HG02840 (cell line): Measurements from ENCODE around the gene CTNNA2.
"Not testable (repeated sequence)": the region's sequence is repeated elsewhere in the genome, so short reads cannot be mapped to it uniquely, and the experiment has no call there.

Source experiments
- ATAC-seq: cut with Tn5 transposase; IDR thresholded peaks from one replicate; pipeline ENCODE4 v1.9.1; 2021; ENCODE audit warnings: mild to moderate bottlenecking, moderate library complexity, moderate number of reproducible peaks; ENCODE audit not compliant: unreplicated experiment, low FRiP score

The CTNNA2 gene

DNA sequence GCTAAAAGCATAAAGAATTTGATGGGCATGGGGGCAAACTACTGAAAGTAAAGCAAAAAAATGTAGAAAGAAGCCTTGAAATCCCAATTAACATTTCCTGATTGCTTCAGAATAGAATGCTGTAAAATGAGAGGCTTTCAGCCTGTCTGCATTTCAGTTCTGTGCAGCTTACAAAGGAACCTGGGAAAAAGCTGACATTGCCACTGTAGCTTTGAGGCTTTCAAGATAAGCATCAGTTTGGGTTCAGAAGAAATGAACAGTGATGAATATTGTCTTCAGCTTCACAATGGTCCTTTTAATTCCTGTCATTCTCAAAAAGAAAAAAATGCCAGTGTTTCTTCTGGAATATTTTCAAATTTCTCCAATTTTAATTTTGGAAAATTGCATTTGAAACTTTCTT, 549.0 kb downstream of the CTNNA2 start:
- no peak for ATAC-seq

GRCh38 chr2:80062298-80062697, 549.4 kb downstream of the CTNNA2 start:
- no peak for ATAC-seq

DNA sequence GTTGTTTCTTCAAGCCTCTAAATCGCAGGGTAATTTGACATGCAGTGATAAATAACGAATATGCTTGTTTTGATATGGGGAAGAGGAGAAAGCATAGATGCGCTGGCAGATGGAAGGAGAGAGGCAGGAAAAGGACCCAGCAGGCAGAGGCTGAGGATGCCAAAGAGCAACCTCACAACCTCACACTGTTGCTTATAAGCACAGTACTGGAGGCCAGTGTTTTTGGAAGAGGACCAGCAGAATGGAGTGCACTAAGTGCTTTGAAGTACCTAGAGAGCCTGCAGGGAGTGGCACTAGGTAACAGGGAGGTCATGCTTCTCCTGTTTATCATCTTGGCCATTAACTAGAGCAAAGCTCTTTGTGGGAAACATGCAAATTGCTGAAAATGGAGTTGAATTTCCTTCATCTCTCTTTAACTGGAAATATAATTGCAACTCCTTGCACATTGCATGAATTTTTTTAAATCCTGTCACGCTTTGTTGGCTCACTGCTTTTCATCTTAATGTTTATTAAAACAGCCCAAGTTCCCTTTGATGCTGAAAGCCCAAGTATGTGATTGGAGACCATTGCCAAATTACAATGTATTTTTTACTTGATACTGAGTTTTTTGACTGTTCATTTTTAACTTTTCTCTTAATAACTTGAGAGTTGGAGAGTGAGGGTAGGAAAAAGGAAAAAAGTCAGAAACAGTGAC, 555.3 kb downstream of the CTNNA2 start:
- no peak for ATAC-seq

DNA sequence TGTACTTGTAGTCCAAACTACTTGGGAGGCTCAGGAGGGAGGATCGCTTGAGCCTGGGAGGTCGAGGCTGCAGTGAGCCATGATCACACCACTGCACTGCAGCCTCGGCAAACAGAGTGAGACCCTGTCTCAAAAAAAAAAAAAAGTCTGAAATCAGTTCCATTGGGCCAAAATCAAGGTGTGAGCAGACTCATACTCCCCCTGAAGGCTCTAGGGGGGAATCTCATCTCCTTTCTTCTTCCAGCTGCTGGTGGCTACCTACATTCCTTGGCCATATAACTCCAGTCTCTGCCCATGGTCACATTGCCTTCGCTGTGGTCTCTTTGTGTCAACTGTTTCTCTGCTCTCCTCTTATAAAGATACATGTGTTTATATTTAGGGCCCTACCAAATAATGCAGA, 557.7 kb downstream of the CTNNA2 start:
- no peak for ATAC-seq

DNA sequence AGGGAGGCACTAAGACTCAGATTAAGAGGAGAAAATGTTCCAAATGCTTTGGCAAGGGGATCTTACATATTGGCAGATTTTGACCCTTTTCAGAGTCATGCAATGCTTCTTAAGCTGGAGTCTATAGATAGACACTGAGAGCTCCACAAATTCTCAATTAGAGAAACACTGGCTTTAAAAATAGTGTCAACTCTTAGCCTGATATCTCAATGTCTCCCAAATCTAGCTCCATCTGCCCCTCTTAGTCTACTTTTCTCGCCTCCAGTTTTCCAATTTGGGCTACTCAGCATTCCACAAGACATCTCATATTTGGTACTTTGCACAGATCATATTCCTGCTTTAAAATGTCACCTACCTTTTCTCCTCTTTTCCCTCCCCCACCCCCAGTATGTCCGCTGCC, 559.1 kb downstream of the CTNNA2 start:
- no peak for ATAC-seq

- ATAC-seq, result no peak
Measured at GRCh38 chr2:80073134-80073561, 560.3 kb downstream of the CTNNA2 start.

DNA sequence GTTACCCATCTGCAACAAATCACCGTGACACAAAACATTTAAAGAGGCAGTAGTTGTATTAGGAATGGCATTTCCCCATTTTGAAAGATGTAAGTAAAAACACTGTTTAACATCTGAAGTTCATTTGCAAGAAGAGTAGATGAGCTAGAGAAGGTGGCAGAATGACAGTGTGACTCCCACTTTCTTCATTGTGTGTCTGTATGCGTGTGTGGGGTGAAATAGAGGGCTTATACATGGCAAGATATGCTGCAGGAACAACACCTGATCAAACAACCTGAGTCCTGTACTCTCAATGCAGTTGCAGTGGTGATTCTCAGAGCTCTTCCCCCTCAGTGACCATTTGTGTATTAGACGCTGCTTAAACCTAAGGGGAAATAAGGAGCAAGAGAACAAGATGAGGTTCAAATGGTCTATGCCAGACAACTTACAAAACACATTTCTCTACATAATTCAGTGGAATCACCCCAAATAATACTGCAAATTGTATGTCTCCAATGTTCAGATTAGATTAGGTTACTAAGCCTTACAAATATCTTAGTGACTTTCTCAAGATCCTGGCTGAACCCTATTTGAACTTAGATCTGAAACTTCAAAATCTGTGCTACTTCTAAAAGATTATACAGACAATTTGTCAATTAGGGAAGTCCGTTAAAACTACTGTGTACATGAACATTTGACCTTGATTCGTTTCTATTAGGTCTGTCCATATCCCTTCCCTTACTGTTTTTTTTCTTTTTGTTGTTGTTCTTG, 561.6 kb downstream of the CTNNA2 start:
- no peak for ATAC-seq

GRCh38 chr2:80075719-80076118, 562.9 kb downstream of the CTNNA2 start:
- ATAC-seq, result no peak

DNA sequence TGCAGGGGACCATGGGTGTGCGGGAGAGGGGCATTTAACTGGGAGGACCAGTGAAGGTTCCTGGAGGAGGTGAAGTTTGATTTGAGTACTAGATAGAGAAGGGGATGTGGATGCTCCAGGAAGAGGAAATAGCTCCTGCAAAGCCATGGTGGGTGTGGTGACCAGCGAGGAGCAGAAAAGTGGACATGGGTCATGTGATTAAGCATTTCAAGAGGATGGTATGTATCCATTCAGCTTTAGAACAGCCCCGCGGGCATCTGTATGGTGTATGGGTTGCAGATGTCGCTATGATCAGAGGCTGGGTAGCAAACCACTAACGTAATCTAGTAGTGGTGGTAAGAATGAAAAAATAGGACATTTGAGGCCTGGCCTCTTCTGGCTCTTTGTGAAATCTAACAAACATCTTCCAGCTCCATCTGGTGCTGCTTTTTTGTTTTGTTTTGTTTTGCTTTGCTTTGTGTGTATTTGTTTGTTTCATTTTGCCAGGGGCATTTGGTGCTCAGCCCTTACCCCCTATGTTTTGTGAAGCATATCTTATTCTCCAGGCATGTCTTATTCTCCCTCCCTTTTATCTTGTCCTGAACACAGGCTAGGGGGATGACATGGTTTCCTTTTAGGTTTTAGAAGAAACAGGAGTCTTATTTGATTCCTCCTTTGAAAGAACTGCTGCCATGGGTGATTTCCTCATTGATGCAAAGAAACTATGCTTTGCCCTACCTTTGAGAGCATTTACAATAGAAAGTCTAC, 565.6 kb downstream of the CTNNA2 start:
- no peak for ATAC-seq

DNA sequence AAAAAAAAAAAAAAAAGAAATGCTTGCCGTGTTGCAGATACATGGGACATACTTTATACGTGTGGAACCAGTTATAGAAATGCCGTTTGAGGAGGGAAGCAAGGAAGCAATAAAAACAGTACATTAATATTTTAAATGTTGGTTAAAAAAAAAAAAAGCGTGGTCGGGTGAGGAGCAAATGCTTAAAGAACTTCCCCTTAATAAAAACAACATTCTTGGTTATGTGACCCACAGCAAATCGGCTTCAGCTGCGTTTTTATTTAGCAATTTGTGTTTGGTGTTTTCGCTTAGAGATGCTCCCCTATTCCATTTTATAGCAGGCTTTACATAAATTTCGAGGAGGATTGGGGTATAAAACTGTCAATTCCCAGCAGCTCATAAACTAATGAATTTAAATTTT, 568.1 kb downstream of the CTNNA2 start:
- no peak for ATAC-seq

- no peak for ATAC-seq
Measured at GRCh38 chr2:80086831-80087230, 574.0 kb downstream of the CTNNA2 start.

DNA sequence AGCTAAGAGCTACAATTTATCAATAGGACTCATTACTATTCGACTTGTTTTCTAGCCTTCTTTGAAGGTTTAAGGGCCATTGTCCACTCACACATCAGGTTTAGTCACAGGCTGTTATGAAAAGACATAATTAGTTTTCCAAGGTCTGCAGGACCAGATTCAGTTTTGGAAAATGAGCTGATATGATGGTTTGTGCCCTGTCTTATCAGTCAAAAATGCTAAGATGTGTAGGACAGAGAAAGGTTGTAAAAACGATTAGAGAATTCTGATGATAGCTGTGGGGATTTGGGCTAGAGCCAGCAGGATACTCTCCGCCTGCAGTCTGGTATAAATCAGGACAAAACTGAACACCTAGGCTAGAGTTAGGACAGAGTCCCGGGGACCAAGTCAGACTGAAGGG, 578.4 kb downstream of the CTNNA2 start:
- ATAC-seq, result no peak

GRCh38 chr2:80092474-80092873, 579.6 kb downstream of the CTNNA2 start:
- no peak for ATAC-seq

DNA sequence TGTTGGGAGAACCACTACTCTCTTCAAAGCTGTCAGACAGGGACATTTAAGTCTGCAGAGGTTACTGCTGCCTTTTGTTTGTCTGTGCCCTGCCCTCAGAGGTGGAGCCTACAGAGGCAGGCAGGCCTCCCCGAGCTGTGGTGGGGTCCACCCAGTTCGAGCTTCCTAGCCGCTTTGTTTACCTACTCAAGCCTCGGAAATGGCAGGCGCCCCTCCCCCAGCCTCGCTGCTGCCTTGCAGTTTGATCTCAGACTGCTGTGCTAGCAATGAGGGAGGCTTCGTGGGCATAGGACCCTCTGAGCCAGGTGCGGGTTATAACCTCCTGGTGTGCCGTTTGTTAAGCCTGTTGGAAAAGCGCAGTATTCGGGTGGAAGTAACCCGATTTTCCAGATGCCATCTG, 585.7 kb downstream of the CTNNA2 start:
- not testable (repeated sequence) for ATAC-seq

DNA sequence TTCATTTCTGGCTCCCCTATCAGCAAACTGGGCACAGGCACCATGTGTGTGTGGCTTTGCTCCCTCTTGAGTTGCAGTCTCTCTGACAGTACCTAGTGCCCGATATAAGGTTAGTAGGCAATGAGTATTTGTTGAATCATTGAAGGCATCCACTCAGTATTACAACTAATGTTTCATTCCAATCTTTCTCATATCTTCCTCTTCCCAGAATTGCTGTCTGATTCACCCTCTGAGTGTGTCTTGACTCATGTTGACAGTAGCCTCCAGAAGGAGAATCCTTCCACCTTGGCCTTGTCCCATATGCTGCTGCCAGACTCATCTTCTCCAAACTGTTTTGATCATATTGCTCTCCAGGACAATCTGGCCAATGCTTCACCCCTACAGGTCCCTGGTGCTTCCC, 589.2 kb downstream of the CTNNA2 start:
- no peak for ATAC-seq

- ATAC-seq, result no peak
Measured at GRCh38 chr2:80105015-80105640, 592.3 kb downstream of the CTNNA2 start.

GRCh38 chr2:80111185-80111584, 598.3 kb downstream of the CTNNA2 start:
- no peak for ATAC-seq

- no peak for ATAC-seq
Measured at GRCh38 chr2:80112790-80113189, 599.9 kb downstream of the CTNNA2 start.

GRCh38 chr2:80113399-80113798, 600.5 kb downstream of the CTNNA2 start:
- no peak for ATAC-seq

DNA sequence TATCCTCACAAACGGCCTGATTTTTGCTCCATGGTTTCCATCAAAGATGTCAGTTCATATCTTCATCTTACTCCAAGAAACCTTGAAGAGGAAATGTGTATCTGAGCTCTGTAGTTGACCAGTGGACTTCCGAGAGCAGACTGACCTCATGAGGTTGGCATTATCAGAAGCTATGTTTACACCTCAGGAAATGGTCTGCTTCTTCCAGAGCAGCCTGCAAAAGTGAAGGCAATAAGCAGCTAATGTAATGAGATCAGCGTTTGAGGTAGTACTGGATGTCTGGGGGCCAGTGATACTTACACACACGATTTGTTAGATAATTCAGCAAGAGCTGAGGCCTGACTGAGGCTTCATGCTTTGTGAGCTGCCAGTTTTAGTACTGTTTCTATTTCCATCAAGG, 602.0 kb downstream of the CTNNA2 start:
- no peak for ATAC-seq

DNA sequence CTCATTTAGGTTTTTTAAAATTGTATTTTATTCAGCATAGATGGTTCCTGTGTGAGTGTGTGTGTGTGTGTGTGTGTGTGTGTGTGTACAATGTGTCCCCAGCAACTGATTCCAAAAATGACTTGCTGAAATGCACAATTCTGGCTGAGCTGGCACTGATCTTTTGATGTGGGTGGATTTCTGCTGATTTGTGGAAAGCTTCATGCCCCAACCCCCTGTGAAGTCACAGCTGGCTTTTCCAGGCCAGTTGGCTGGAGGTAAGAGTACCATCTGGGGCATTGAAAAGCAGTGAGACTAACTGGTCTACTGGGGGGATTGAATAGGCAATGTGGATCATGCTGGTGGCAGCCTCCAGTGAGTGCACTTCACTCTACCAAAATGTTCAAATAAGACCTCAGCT, 604.5 kb downstream of the CTNNA2 start:
- ATAC-seq, result no peak
